HUES64 (cell line): Measurements from ENCODE around the gene MRPS12. TPM values are rescaled to one million over a fixed set of nuclear protein-coding genes. Genes with fewer than 3 reads are reported as not detected.
"Not testable (repeated sequence)": the region's sequence is repeated elsewhere in the genome, so short reads cannot be mapped to it uniquely, and the experiment has no call there.

Experiments
- H3K27ac ChIP-seq: 2 replicates; pipeline ENCODE4 v1.7.0; 2013; ENCODE audit warnings: low read depth, low read length, inconsistent platforms
- H3K27me3 ChIP-seq: 2 replicates; pipeline ENCODE4 v1.6.1; 2013; ENCODE audit warnings: mild to moderate bottlenecking, low read length; ENCODE audit not compliant: insufficient read depth
- H3K36me3 ChIP-seq: 2 replicates; pipeline ENCODE4 v1.6.1; 2013; ENCODE audit warnings: mild to moderate bottlenecking, low read length; ENCODE audit not compliant: insufficient read depth
- H3K4me1 ChIP-seq: 2 replicates; pipeline ENCODE4 v1.6.1; 2013; ENCODE audit warnings: mild to moderate bottlenecking, low read length, moderate library complexity; ENCODE audit not compliant: insufficient read depth
- H3K4me3 ChIP-seq: 2 replicates; pipeline ENCODE4 v1.5.1; 2013; ENCODE audit warnings: mild to moderate bottlenecking, low read length, moderate library complexity
- H3K9ac ChIP-seq: 2 replicates; pipeline ENCODE4 v1.6.1; 2013; ENCODE audit warnings: mild to moderate bottlenecking, low read depth, low read length
- H3K9me3 ChIP-seq: 2 replicates; pipeline ENCODE4 v1.6.1; 2013; ENCODE audit warnings: low read depth, low read length; ENCODE audit not compliant: insufficient read depth
- WGBS: fragments of 150-250, 120-280 bp; methylation state at CpG from one replicate; pipeline ENCODE4 v1.1.7; 2013; ENCODE audit warnings: missing lambda C conversion rate; 5-methylcytosine and 5-hydroxymethylcytosine counted together
- polyA plus RNA-seq, 2 experiments: library from polyadenylated mRNA; stranded (reverse); fragments of 50-300 nt; gene quantifications; one replicate each; pipeline ENCODE4 v1.2.3, GENCODE V29; 2013

The MRPS12 gene
- polyA plus RNA-seq (2013, experiment 1 of 2) = 67.7 TPM
- polyA plus RNA-seq (2013, experiment 2 of 2) = 49.6 TPM

DNA sequence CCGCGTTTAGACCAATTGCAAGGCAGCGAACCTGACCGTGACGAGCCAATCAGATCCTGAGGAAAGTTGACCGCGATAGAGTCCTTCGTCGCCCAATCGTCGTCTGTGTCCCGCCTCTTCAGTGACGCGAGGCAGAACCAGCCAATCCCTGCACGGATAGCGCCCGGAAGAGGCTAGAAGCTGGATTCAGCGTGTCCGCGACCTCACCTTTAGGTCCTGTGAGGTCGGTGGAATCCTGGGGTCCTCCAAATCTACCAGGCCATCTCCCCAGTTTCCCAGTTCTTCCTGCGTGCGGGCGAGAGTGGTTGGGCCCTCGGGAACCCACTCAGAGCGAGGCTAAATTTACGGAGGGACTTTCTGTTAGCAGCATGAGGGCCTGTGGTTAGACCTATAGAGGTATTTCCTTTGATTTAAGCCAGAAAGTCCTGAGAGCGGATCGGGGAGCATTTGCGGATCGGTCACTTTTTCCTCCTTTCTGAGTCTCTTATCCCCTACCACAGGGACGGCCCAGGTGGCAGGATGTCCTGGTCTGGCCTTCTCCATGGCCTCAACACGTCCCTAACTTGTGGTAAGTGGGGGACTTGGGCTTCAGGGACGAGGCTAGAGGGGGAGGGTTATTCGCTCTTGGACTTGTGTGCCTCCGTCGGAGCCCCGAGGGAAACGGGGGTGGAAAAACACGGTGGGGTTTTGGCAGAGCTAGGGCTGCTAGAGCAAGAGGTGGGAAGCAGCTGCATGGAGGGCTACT lies at the start of gene MRPS12:
Gene MRPS12, plus strand, starts transcription at position 169 of the 745 bp plus-strand sequence. Its CDS starts 351 bp downstream, at position 520.
- Histone ChIP-seq H3K9ac (peak within 1 kb of the TSS; percentile 95), H3K27me3 (no peaks in the 10 kb centered on the region), H3K9me3 (peaks cover 12% of the 10 kb centered on the region; the same call in 1 of the 2 replicates), H3K36me3 (peaks cover 42% of the 10 kb centered on the region), H3K27ac (peak within 1 kb of the TSS; percentile 95), H3K4me1 (peaks cover 3% of the 10 kb centered on the region; the same call in 1 of the 2 replicates), H3K4me3 (peak within 1 kb of the TSS; percentile 78)
- WGBS = under 1% methylated on average over 40 of the region's 40 CpGs

GRCh38 chr19:38883286-38883685 lies 47.5 kb upstream of the MRPS12 start:
- WGBS = 92% methylated on average over 9 of the region's 9 CpGs
- Histone ChIP-seq H3K4me3 (no peak overlapping the region), H3K9ac (no peak overlapping the region)

DNA sequence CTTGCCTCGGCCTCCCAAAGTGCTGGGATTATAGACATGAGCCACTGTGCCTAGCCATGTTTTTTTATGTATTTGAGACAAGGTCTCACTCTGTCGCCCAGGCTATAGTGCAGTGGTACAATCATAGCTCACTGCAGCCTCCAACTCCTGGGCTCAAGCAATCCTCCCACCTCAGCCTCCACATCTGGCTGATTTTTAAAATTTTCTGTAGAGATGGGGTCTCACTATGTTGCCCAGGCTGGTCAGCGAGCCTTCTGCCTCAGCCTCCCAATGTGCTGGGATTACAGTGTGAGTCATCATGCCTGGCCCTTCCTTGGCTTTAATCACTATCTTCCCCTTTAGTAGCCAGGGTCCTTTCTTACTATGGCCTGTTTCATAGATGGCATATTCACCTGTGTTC lies 46.1 kb upstream of the MRPS12 start:
- H3K9ac ChIP-seq, H3K9me3 ChIP-seq, H3K4me3 ChIP-seq, H3K27ac ChIP-seq, H3K4me1 ChIP-seq, H3K27me3 ChIP-seq, H3K36me3 ChIP-seq: not testable (repeated sequence)
- 89% methylated on average over 3 of the region's 3 CpGs for WGBS

More at GRCh38 chr19:38883286-38883685, 47.5 kb upstream of the MRPS12 start:
- Histone ChIP-seq H3K4me1 (peaks cover 4% of the 10 kb centered on the region; the same call in 1 of the 2 replicates), H3K36me3 (no peaks in the 10 kb centered on the region), H3K9me3 (no peaks in the 10 kb centered on the region), H3K27me3 (no peaks in the 10 kb centered on the region), H3K27ac (no peak overlapping the region)

GRCh38 chr19:38888876-38889275 lies 41.9 kb upstream of the MRPS12 start:
- Histone ChIP-seq H3K9me3 (no peaks in the 10 kb centered on the region), H3K4me1 (no peaks in the 10 kb centered on the region), H3K4me3 (no peak overlapping the region), H3K36me3 (no peaks in the 10 kb centered on the region), H3K27ac (no peak overlapping the region), H3K9ac (no peak overlapping the region), H3K27me3 (no peaks in the 10 kb centered on the region)
- 93% methylated on average over 17 of the region's 17 CpGs for WGBS

DNA sequence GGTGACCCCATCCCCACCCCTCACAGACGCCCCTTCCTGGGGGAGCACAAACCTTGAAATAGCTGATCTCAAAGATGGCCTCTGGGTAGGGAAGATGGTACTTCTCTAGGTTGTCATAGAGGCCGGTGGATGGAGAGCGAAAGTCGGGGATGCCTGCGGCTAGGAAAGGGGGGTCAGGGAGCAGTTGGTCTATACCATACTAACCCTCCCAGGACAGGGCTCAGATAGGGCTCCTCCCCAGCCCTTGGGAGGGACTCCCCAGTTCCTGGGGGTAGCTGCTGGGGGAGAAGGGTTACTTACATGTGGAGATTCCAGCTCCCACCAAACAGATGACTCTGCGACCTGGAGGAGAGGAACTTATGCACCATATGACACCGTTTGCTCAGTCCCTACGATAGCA lies 40.9 kb upstream of the MRPS12 start:
- no peak overlapping the region for H3K9ac ChIP-seq
- 93% methylated on average over 7 of the region's 8 CpGs for WGBS
- H3K9me3 ChIP-seq = no peaks in the 10 kb centered on the region
- H3K4me3 ChIP-seq = no peak overlapping the region
- H3K27me3 ChIP-seq = no peaks in the 10 kb centered on the region
- no peaks in the 10 kb centered on the region for H3K36me3 ChIP-seq
- H3K27ac ChIP-seq = no peak overlapping the region
- H3K4me1 ChIP-seq = no peaks in the 10 kb centered on the region

GRCh38 chr19:38890686-38891085 lies 40.1 kb upstream of the MRPS12 start:
- Histone ChIP-seq H3K36me3 (no peaks in the 10 kb centered on the region), H3K27ac (no peak overlapping the region), H3K9me3 (no peaks in the 10 kb centered on the region), H3K27me3 (no peaks in the 10 kb centered on the region), H3K9ac (no peak overlapping the region), H3K4me3 (no peak overlapping the region), H3K4me1 (no peaks in the 10 kb centered on the region)

DNA sequence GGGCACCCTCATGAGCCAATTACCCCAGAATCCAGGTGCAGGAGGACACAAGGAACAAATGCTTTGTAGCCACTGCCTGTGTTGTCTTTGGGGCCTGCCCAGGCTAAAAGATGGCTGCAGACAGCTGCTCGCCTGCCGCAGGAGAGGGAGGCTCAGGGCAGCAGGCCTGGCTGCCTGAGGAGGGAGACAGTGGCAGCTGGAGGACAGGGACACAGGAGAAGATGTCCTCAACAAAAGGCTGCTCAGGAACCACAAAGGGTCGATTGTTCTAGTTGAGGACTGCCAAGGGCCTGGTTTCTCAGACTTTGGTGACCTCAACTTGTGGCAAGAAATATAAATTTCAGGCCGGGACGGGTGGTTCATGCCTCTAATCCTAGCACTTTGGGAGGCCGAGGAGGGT lies 39.0 kb upstream of the MRPS12 start:
- 91% methylated on average over 6 of the region's 6 CpGs for WGBS
- Histone ChIP-seq H3K36me3 (no peaks in the 10 kb centered on the region), H3K4me3 (no peak overlapping the region), H3K9me3 (no peaks in the 10 kb centered on the region), H3K9ac (no peak overlapping the region), H3K27ac (no peak overlapping the region), H3K4me1 (no peaks in the 10 kb centered on the region), H3K27me3 (no peaks in the 10 kb centered on the region)

- H3K4me3 ChIP-seq = no peak overlapping the region
- no peaks in the 10 kb centered on the region for H3K9me3 ChIP-seq
- H3K36me3 ChIP-seq = no peaks in the 10 kb centered on the region
- no peak overlapping the region for H3K27ac ChIP-seq
- no peak overlapping the region for H3K9ac ChIP-seq
- H3K4me1 ChIP-seq = no peaks in the 10 kb centered on the region
- no peaks in the 10 kb centered on the region for H3K27me3 ChIP-seq
- WGBS = 92% methylated on average over 5 of the region's 5 CpGs
Observed at GRCh38 chr19:38892841-38893240, 37.9 kb upstream of the MRPS12 start.

GRCh38 chr19:38893341-38893771 lies 37.4 kb upstream of the MRPS12 start:
- no peaks in the 10 kb centered on the region for H3K36me3 ChIP-seq
- WGBS = 89% methylated on average over 14 of the region's 14 CpGs

GRCh38 chr19:38894968-38895367 lies 35.8 kb upstream of the MRPS12 start:
- Histone ChIP-seq H3K9me3 (no peaks in the 10 kb centered on the region), H3K36me3 (no peaks in the 10 kb centered on the region), H3K27me3 (peaks cover 10% of the 10 kb centered on the region; the same call in 1 of the 2 replicates), H3K9ac (no peak overlapping the region), H3K4me3 (no peak overlapping the region), H3K27ac (no peak overlapping the region), H3K4me1 (no peaks in the 10 kb centered on the region)
- WGBS = 91% methylated on average over 9 of the region's 9 CpGs

More at GRCh38 chr19:38893341-38893771, 37.4 kb upstream of the MRPS12 start:
- peaks cover under 1% of the 10 kb centered on the region; the same call in 1 of the 2 replicates for H3K27me3 ChIP-seq
- H3K4me3 ChIP-seq = no peak overlapping the region
- no peaks in the 10 kb centered on the region for H3K9me3 ChIP-seq
- no peaks in the 10 kb centered on the region for H3K4me1 ChIP-seq
- no peak overlapping the region for H3K27ac ChIP-seq
- no peak overlapping the region for H3K9ac ChIP-seq

- H3K4me3 ChIP-seq = peak overlapping the region; percentile 92
Observed at GRCh38 chr19:38898788-38899446, 31.8 kb upstream of the MRPS12 start.

More at GRCh38 chr19:38898788-38899446, 31.8 kb upstream of the MRPS12 start:
- H3K4me1 ChIP-seq = peaks cover 5% of the 10 kb centered on the region; the same call in 1 of the 2 replicates
- H3K27me3 ChIP-seq = peaks cover 10% of the 10 kb centered on the region; the same call in 1 of the 2 replicates
- H3K27ac ChIP-seq = no peak overlapping the region
- peak overlapping the region; percentile 2; the same call in 1 of the 2 replicates for H3K9ac ChIP-seq
- 25% methylated on average over 25 of the region's 25 CpGs for WGBS
- no peaks in the 10 kb centered on the region for H3K36me3 ChIP-seq
- H3K9me3 ChIP-seq = 0 out of 2 replicates have a peak, but pooled peaks cover 5% of the 10 kb centered on the region
